ENCODE results near the gene SAMM50. TPM values are rescaled to one million over a fixed set of nuclear protein-coding genes. Genes with fewer than 3 reads are reported as not detected.
A peak's percentile ranks its signal among the peaks of the same experiment; 100 is the strongest.

The SAMM50 gene
- total RNA-seq, 6 experiments from 2014 or later: 17.5 to 39.5 (median 21.0) TPM

GRCh38 chr22:44028091-44028490 lies 72.8 kb downstream of the SAMM50 start:
- no peak for ATAC-seq
- Histone ChIP-seq H3K36me3 (no peaks in the 10 kb centered on the region), H3K4me3 (no peak overlapping the region), H3K4me1 (peaks cover 0 to 23% (median 9%) of the 10 kb centered on the region in 4 donors), H3K27ac (no peak overlapping the region), H3K27me3 (no peaks in the 10 kb centered on the region), H3K9me3 (no peaks in the 10 kb centered on the region)
- DNase-seq: no peak
- intact Hi-C loops (cut with DNase I): no loop called here
- TF ChIP-seq POLR2A (IDR thresholded peaks at IDR 0.05): no peak
- TF ChIP-seq, protein P1, sequence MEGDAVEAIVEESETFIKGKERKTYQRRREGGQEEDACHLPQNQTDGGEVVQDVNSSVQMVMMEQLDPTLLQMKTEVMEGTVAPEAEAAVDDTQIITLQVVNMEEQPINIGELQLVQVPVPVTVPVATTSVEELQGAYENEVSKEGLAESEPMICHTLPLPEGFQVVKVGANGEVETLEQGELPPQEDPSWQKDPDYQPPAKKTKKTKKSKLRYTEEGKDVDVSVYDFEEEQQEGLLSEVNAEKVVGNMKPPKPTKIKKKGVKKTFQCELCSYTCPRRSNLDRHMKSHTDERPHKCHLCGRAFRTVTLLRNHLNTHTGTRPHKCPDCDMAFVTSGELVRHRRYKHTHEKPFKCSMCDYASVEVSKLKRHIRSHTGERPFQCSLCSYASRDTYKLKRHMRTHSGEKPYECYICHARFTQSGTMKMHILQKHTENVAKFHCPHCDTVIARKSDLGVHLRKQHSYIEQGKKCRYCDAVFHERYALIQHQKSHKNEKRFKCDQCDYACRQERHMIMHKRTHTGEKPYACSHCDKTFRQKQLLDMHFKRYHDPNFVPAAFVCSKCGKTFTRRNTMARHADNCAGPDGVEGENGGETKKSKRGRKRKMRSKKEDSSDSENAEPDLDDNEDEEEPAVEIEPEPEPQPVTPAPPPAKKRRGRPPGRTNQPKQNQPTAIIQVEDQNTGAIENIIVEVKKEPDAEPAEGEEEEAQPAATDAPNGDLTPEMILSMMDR (IDR thresholded peaks at IDR 0.05): no peak
- WGBS (ENCODE audit: insufficient coverage, low coverage, low lambda C conversion rate, missing lambda C conversion rate): 71% methylated on average over 6 of the region's 7 CpGs

- Histone ChIP-seq H3K4me1 (peaks cover 0 to 15% (median 5%) of the 10 kb centered on the region in 4 donors), H3K27ac (no peak overlapping the region), H3K4me3 (no peak overlapping the region), H3K9me3 (no peaks in the 10 kb centered on the region), H3K36me3 (no peaks in the 10 kb centered on the region), H3K27me3 (no peaks in the 10 kb centered on the region)
- WGBS (ENCODE audit: insufficient coverage, low coverage, low lambda C conversion rate, missing lambda C conversion rate): 43% methylated on average over 4 of the region's 4 CpGs
- intact Hi-C loops (cut with DNase I): no loop called here
- TF ChIP-seq POLR2A (IDR thresholded peaks at IDR 0.05): no peak
- TF ChIP-seq, protein P1 (IDR thresholded peaks at IDR 0.05): no peak
- ATAC-seq: peak in 1 of 4 donors; percentile 42
- no peak for DNase-seq
These were observed 73.8 kb downstream of the SAMM50 start for GRCh38 chr22:44029069-44029468.

GRCh38 chr22:44030051-44030701 lies 74.9 kb downstream of the SAMM50 start:
- Histone ChIP-seq H3K27ac (peak overlapping the region in 1 of 3 donors; percentile 38), H3K4me3 (no peak overlapping the region), H3K9me3 (no peaks in the 10 kb centered on the region), H3K27me3 (no peaks in the 10 kb centered on the region), H3K36me3 (no peaks in the 10 kb centered on the region), H3K4me1 (peaks cover 0 to 15% (median 5%) of the 10 kb centered on the region in 4 donors)
- no peak for DNase-seq
- ATAC-seq: no peak
- TF ChIP-seq, protein P1 (IDR thresholded peaks at IDR 0.05): no peak
- no peak for TF ChIP-seq POLR2A (IDR thresholded peaks at IDR 0.05)
- intact Hi-C loops (cut with DNase I): no loop called here
- WGBS (ENCODE audit: insufficient coverage, low coverage, low lambda C conversion rate, missing lambda C conversion rate): 74% methylated on average over 9 of the region's 18 CpGs

DNA sequence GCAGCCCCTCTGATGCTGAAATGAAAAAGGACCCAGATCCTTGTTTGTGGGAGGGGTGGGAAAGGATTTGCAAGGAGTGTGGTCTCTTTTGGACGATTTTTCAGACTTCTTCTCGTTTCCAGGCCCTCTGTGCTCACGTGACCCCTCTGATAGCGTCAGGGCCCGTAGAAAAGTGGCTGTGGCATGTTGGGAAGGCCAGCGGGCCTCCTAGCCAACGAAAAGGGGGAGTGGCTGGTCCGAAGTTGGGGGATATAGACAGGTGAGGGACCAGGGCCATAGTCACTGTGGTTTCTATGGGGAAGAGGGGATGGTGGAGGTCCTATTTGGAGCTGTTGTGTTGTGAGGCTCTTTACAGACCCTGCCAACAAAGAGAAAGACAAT lies 75.5 kb downstream of the SAMM50 start:
- intact Hi-C loops (cut with DNase I): no loop called here
- Histone ChIP-seq H3K36me3 (no peaks in the 10 kb centered on the region), H3K27ac (peak overlapping the region in 1 of 3 donors; percentile 38), H3K4me3 (no peak overlapping the region), H3K27me3 (no peaks in the 10 kb centered on the region), H3K9me3 (no peaks in the 10 kb centered on the region), H3K4me1 (peaks cover 0 to 15% (median 5%) of the 10 kb centered on the region in 4 donors)
- TF ChIP-seq POLR2A (IDR thresholded peaks at IDR 0.05): no peak
- TF ChIP-seq, protein P1 (IDR thresholded peaks at IDR 0.05): no peak
- WGBS (ENCODE audit: insufficient coverage, low coverage, low lambda C conversion rate, missing lambda C conversion rate): 60% methylated on average over 2 of the region's 8 CpGs
- no peak for ATAC-seq
- DNase-seq: no peak
